AG08395 (cell line): ENCODE data around the gene RSRC2.
"Not testable (repeated sequence)": the region's sequence is repeated elsewhere in the genome, so short reads cannot be mapped to it uniquely, and the experiment has no call there.

Source experiments
- DNase-seq: peaks from one replicate; pipeline ENCODE4 v3.0.0; 2012; ENCODE audit warnings: mixed read lengths, low spot score

RSRC2 gene

GRCh38 chr12:122517877-122518276 is 8.9 kb downstream of the RSRC2 start:
- DNase-seq: peak; percentile 62

- no peak for DNase-seq
These were observed 10.0 kb downstream of the RSRC2 start for GRCh38 chr12:122516544-122517361.

GRCh38 chr12:122515275-122515674 is 11.5 kb downstream of the RSRC2 start:
- no peak for DNase-seq

- no peak for DNase-seq
These were observed 13.1 kb downstream of the RSRC2 start for GRCh38 chr12:122513660-122514059.

GRCh38 chr12:122513028-122513427 is 13.7 kb downstream of the RSRC2 start:
- DNase-seq: not testable (repeated sequence)

GRCh38 chr12:122508163-122508562 is 18.6 kb downstream of the RSRC2 start:
- DNase-seq: no peak

- no peak for DNase-seq
These were observed 20.3 kb downstream of the RSRC2 start for GRCh38 chr12:122506393-122506938.

GRCh38 chr12:122505419-122506051 is 21.2 kb downstream of the RSRC2 start:
- no peak for DNase-seq

- DNase-seq: no peak
These were observed 22.7 kb downstream of the RSRC2 start for GRCh38 chr12:122503783-122504590.

GRCh38 chr12:122503147-122503751 is 23.5 kb downstream of the RSRC2 start:
- no peak for DNase-seq

- no peak for DNase-seq
These were observed 25.2 kb downstream of the RSRC2 start for GRCh38 chr12:122501489-122501989.

GRCh38 chr12:122500685-122501488 is 25.8 kb downstream of the RSRC2 start, which contains the start of gene ZCCHC8:
Gene ZCCHC8 (minus strand): TSS chr12:122500932. CDS start chr12:122500840, 92 bp downstream.
- peak; percentile 96 for DNase-seq

- DNase-seq: peak; percentile 48
These were observed 26.6 kb downstream of the RSRC2 start for GRCh38 chr12:122499991-122500684.

- DNase-seq: no peak
These were observed 31.5 kb downstream of the RSRC2 start for GRCh38 chr12:122495258-122495657.

- not testable (repeated sequence) for DNase-seq
These were observed 33.5 kb downstream of the RSRC2 start for GRCh38 chr12:122493222-122493621.

GRCh38 chr12:122491991-122492390 is 34.7 kb downstream of the RSRC2 start:
- DNase-seq: no peak

- no peak for DNase-seq
These were observed 37.7 kb downstream of the RSRC2 start for GRCh38 chr12:122489038-122489437.

GRCh38 chr12:122487807-122488206 is 38.9 kb downstream of the RSRC2 start:
- not testable (repeated sequence) for DNase-seq

GRCh38 chr12:122486805-122487426 is 39.8 kb downstream of the RSRC2 start:
- no peak for DNase-seq

- not testable (repeated sequence) for DNase-seq
These were observed 40.4 kb downstream of the RSRC2 start for GRCh38 chr12:122486360-122486759.
